GM21447 (cell line): ENCODE data around the gene CCDC57.

ENCODE experiments used
- ATAC-seq: cut with Tn5 transposase; IDR thresholded peaks from one replicate; pipeline ENCODE4 v1.9.1; 2021; ENCODE audit not compliant: unreplicated experiment

The CCDC57 gene

GRCh38 chr17:82129095-82129494 lies 83.5 kb downstream of the CCDC57 start:
- no peak for ATAC-seq

GRCh38 chr17:82128287-82128686 lies 84.4 kb downstream of the CCDC57 start:
- no peak for ATAC-seq

- ATAC-seq: no peak
These were observed 84.9 kb downstream of the CCDC57 start for GRCh38 chr17:82127704-82128103.

GRCh38 chr17:82127315-82127595 lies 85.4 kb downstream of the CCDC57 start:
- no peak for ATAC-seq

- no peak for ATAC-seq
These were observed 85.9 kb downstream of the CCDC57 start for GRCh38 chr17:82126556-82127314.

- no peak for ATAC-seq
These were observed 88.5 kb downstream of the CCDC57 start for GRCh38 chr17:82124101-82124500.

GRCh38 chr17:82121660-82122629 lies 90.7 kb downstream of the CCDC57 start:
- no peak for ATAC-seq

GRCh38 chr17:82121246-82121645 lies 91.4 kb downstream of the CCDC57 start:
- no peak for ATAC-seq

- no peak for ATAC-seq
These were observed 92.5 kb downstream of the CCDC57 start for GRCh38 chr17:82120148-82120547.

GRCh38 chr17:82118815-82119380 lies 93.7 kb downstream of the CCDC57 start:
- ATAC-seq: no peak

GRCh38 chr17:82118168-82118814 lies 94.4 kb downstream of the CCDC57 start:
- no peak for ATAC-seq

- no peak for ATAC-seq
These were observed 95.2 kb downstream of the CCDC57 start for GRCh38 chr17:82117139-82118090.

- no peak for ATAC-seq
These were observed 96.4 kb downstream of the CCDC57 start for GRCh38 chr17:82116246-82116645.

- no peak for ATAC-seq
These were observed 97.8 kb downstream of the CCDC57 start for GRCh38 chr17:82114872-82115271.

- no peak for ATAC-seq
These were observed 98.2 kb downstream of the CCDC57 start for GRCh38 chr17:82114447-82114846.

GRCh38 chr17:82113941-82114340 lies 98.7 kb downstream of the CCDC57 start:
- ATAC-seq: no peak

- no peak for ATAC-seq
These were observed 99.2 kb downstream of the CCDC57 start for GRCh38 chr17:82113422-82113821.

GRCh38 chr17:82112914-82113311 lies 99.7 kb downstream of the CCDC57 start:
- no peak for ATAC-seq

- ATAC-seq: no peak
These were observed 100.3 kb downstream of the CCDC57 start for GRCh38 chr17:82112181-82112913.

GRCh38 chr17:82110298-82110697 lies 102.3 kb downstream of the CCDC57 start:
- ATAC-seq: no peak
